Measurements from ENCODE around the gene NIPAL3.

GRCh38 chr1:24383381-24383940, 32.1 kb upstream of the NIPAL3 start:
- TF ChIP-seq POLR2A (IDR thresholded peaks at IDR 0.05), result no peak
- TF ChIP-seq CTCF (IDR thresholded peaks at IDR 0.05 in 4 of 5, conservative IDR thresholded peaks at IDR 0.05 in 1 of 5), result no peak
